GM21529 (cell line): ENCODE measurements around the gene CD7.

ENCODE experiments used
- ATAC-seq: cut with Tn5 transposase; IDR thresholded peaks from one replicate; pipeline ENCODE4 v1.9.1; 2021; ENCODE audit not compliant: unreplicated experiment

Gene CD7

GRCh38 chr17:82329683-82330321, 12.4 kb upstream of the CD7 start:
- no peak for ATAC-seq

- ATAC-seq, result no peak
Measured at GRCh38 chr17:82328994-82329507, 11.6 kb upstream of the CD7 start.

GRCh38 chr17:82328141-82328993, 11.0 kb upstream of the CD7 start:
- ATAC-seq, result no peak

GRCh38 chr17:82327757-82328140, 10.3 kb upstream of the CD7 start:
- ATAC-seq, result no peak

GRCh38 chr17:82327289-82327688, 9.9 kb upstream of the CD7 start:
- ATAC-seq, result no peak

- ATAC-seq, result no peak
Measured at GRCh38 chr17:82325286-82326180, 8.1 kb upstream of the CD7 start.

GRCh38 chr17:82324566-82325285, 7.3 kb upstream of the CD7 start:
- no peak for ATAC-seq

- no peak for ATAC-seq
Measured at GRCh38 chr17:82323514-82324234, 6.3 kb upstream of the CD7 start.

GRCh38 chr17:82322526-82323453, 5.4 kb upstream of the CD7 start:
- ATAC-seq, result no peak

- ATAC-seq, result no peak
Measured at GRCh38 chr17:82321947-82322466, 4.6 kb upstream of the CD7 start.

GRCh38 chr17:82320956-82321927, 3.8 kb upstream of the CD7 start:
- no peak for ATAC-seq

- ATAC-seq, result no peak
Measured at GRCh38 chr17:82320140-82320840, 2.9 kb upstream of the CD7 start.

GRCh38 chr17:82319619-82320062, 2.2 kb upstream of the CD7 start:
- ATAC-seq, result no peak

GRCh38 chr17:82318772-82319606, 1.6 kb upstream of the CD7 start:
- no peak for ATAC-seq

GRCh38 chr17:82318169-82318498, 726 bp upstream of the CD7 start:
- no peak for ATAC-seq
